HCT116 (cell line): ENCODE data around the gene PAPPA2. TPM values are rescaled to one million over a fixed set of nuclear protein-coding genes. Genes with fewer than 3 reads are reported as not detected.

Source experiments
- ATAC-seq: fragments of 200-7000 bp; cut with Tn5 transposase; 2 replicates; pipeline ENCODE4 v1.9.1; 2020; ENCODE audit warnings: mild to moderate bottlenecking, moderate library complexity
- BruUV-seq: library from RNA; stranded (reverse); fragments of 400-500 nt; replicated peaks from 2 replicates; lab custom pipeline; 2021; lab: Mats Ljungman, UMichigan
- CTCF ChIA-PET: fragments of 300-600 bp; sonication (Branson Sonifier 250); formaldehyde crosslinking; loops from one replicate; lab custom pipeline; 2021; ENCODE audit warnings: antibody characterized with exemption; lab: Charles Lee
- POLR2A ChIA-PET: fragments of 300-600, 350-600 bp; sonication (Branson Sonifier 250); formaldehyde crosslinking; loops from one replicate; lab custom pipeline; 2021; ENCODE audit warnings: antibody characterized with exemption; lab: Charles Lee
- RAD21 ChIA-PET, 2 experiments: fragments of 300-600 bp; sonication (Branson Sonifier 250); formaldehyde crosslinking; loops; one replicate each; lab custom pipeline; 2023; ENCODE audit warnings: low total read pairs in 2 of 2; ENCODE audit not compliant: uncharacterized antibody in 2 of 2, unreplicated experiment in 2 of 2, low non-redundant PET in 1 of 2; lab: Charles Lee
- DNase-seq: peaks from one replicate; pipeline ENCODE4 v3.0.0-alpha.2; 2010; ENCODE audit warnings: low read depth, low spot score
- H2AFZ ChIP-seq: fragments of 200-600 bp; shearing (Covaris generic), sonication (generic); 2 replicates; pipeline ENCODE4 v1.6.1; 2017; ENCODE audit warnings: low read depth, mixed run types, mixed read lengths, antibody characterized with exemption, low read length; ENCODE audit not compliant: poor library complexity, severe bottlenecking
- H3K27ac ChIP-seq: 2 replicates; pipeline ENCODE4 v1.5.1; 2012; ENCODE audit warnings: low read depth, low read length
- H3K27me3 ChIP-seq: fragments of 200-600 bp; sonication (generic); 2 replicates; pipeline ENCODE4 v1.6.1; 2016; ENCODE audit warnings: mixed run types, low read length, mixed read lengths; ENCODE audit not compliant: insufficient read depth
- H3K36me3 ChIP-seq, 2 experiments: fragments of 200-500 bp in 1 of 2; fragments of 200-600 bp in 1 of 2; sonication (Bioruptor generic) in 1 of 2; sonication (generic) in 1 of 2; 2 replicates each; pipeline versions ENCODE4 v1.5.1 to v1.6.1; 2014 to 2016; ENCODE audit warnings: low read length in 2 of 2, inconsistent platforms in 1 of 2, mixed read lengths in 1 of 2, mixed run types in 1 of 2; ENCODE audit not compliant: insufficient read depth in 2 of 2, control insufficient read depth in 1 of 2
- H3K4me1 ChIP-seq, 2 experiments: fragments of 200-600 bp in 1 of 2; sonication (generic) in 1 of 2; 2 replicates each; pipeline versions ENCODE4 v1.5.1 to v1.6.1; 2012 to 2017; ENCODE audit warnings: low read length in 2 of 2, inconsistent platforms in 1 of 2, mild to moderate bottlenecking in 1 of 2, mixed read lengths in 1 of 2, mixed run types in 1 of 2, moderate library complexity in 1 of 2; ENCODE audit not compliant: insufficient read depth in 2 of 2, control insufficient read depth in 1 of 2
- H3K4me2 ChIP-seq: fragments of 200-600 bp; sonication (generic); 2 replicates; pipeline ENCODE4 v1.6.1; 2017; ENCODE audit warnings: mixed run types, low read length, mixed read lengths
- H3K4me3 ChIP-seq, 2 experiments: fragments of 200-600 bp in 1 of 2; sonication (generic) in 1 of 2; replicated peaks in 1 of 2; 2 replicates each; pipeline ENCODE4 v1.5.1; 2011 to 2016; ENCODE audit warnings: low read length in 2 of 2, control low read depth in 1 of 2, low read depth in 1 of 2, mild to moderate bottlenecking in 1 of 2, mixed read lengths in 1 of 2, mixed run types in 1 of 2
- H3K79me2 ChIP-seq: fragments of 200-600 bp; sonication (generic); 2 replicates; pipeline ENCODE4 v1.6.1; 2017; ENCODE audit warnings: mild to moderate bottlenecking, mixed run types, low read length, moderate library complexity, mixed read lengths; ENCODE audit not compliant: insufficient read depth
- H3K9ac ChIP-seq: fragments of 200-600 bp; sonication (generic); 2 replicates; pipeline ENCODE4 v1.6.1; 2016; ENCODE audit warnings: low read length, mixed read lengths
- H3K9me2 ChIP-seq: fragments of 200-600 bp; sonication (generic), shearing (Covaris generic); 2 replicates; pipeline ENCODE4 v1.6.1; 2017; ENCODE audit warnings: mixed run types, mild to moderate bottlenecking, moderate library complexity; ENCODE audit not compliant: insufficient read depth
- H3K9me3 ChIP-seq, 2 experiments: fragments of 200-500 bp in 1 of 2; fragments of 200-600 bp in 1 of 2; sonication (Bioruptor generic) in 1 of 2; sonication (generic) in 1 of 2; 2 replicates each; pipeline ENCODE4 v1.6.1; 2014 to 2017; ENCODE audit warnings: low read length in 2 of 2, mixed read lengths in 2 of 2, inconsistent platforms in 1 of 2, low read depth in 1 of 2, mild to moderate bottlenecking in 1 of 2, mixed run types in 1 of 2, moderate library complexity in 1 of 2; ENCODE audit not compliant: control insufficient read depth in 1 of 2, insufficient read depth in 1 of 2
- H4K20me1 ChIP-seq: fragments of 200-600 bp; sonication (generic), shearing (Covaris generic); 2 replicates; pipeline ENCODE4 v1.6.1; 2017; ENCODE audit warnings: mixed run types, mild to moderate bottlenecking, moderate library complexity; ENCODE audit not compliant: insufficient read depth
- CBX3 ChIP-seq: IDR thresholded peaks from 2 replicates; pipeline ENCODE4 v1.6.1; 2012; ENCODE audit warnings: low read depth
- CEBPB ChIP-seq: IDR thresholded peaks from 2 replicates; pipeline ENCODE4 v1.6.1; 2012; ENCODE audit warnings: low read depth
- EGR1 ChIP-seq: IDR thresholded peaks from 2 replicates; pipeline ENCODE4 v1.6.1; 2012; ENCODE audit warnings: low read depth
- EZH2 ChIP-seq: fragments of 200-600 bp; sonication (generic); IDR thresholded peaks from 2 replicates; pipeline ENCODE4 v1.6.1; 2017; ENCODE audit warnings: antibody characterized with exemption, mixed run types
- EZH2phosphoT487 ChIP-seq: fragments of 200-600 bp; IDR thresholded peaks from 2 replicates; pipeline ENCODE4 v1.6.1; 2018; ENCODE audit warnings: antibody characterized with exemption, borderline replicate concordance
- POLR2A ChIP-seq: IDR thresholded peaks from 2 replicates; pipeline ENCODE4 v1.7.0; 2011; ENCODE audit warnings: borderline replicate concordance; ENCODE audit not compliant: insufficient read depth, insufficient read length; ENCODE audit errors: extremely low read depth
- RAD21 ChIP-seq: IDR thresholded peaks from 2 replicates; pipeline ENCODE4 v1.6.1; 2012; ENCODE audit warnings: low read depth, mild to moderate bottlenecking
- SP1 ChIP-seq: IDR thresholded peaks from 2 replicates; pipeline ENCODE4 v1.6.1; 2012; ENCODE audit warnings: low read depth
- SRF ChIP-seq: IDR thresholded peaks from 2 replicates; pipeline ENCODE4 v1.6.1; 2012; ENCODE audit warnings: low read depth
- YY1 ChIP-seq: IDR thresholded peaks from 2 replicates; pipeline ENCODE4 v1.6.1; 2011; ENCODE audit warnings: low read length, low read depth, moderate library complexity, mild to moderate bottlenecking; ENCODE audit not compliant: insufficient replicate concordance; ENCODE audit errors: extremely low read depth
- intact Hi-C: fragments of 100-400 bp; cut with micrococcal nuclease; formaldehyde crosslinking; loops from 2 replicates; pipeline ENCODE4 v1.10.0; 2022
- total RNA-seq: library from RNA; stranded (reverse); gene quantifications from one replicate; pipeline ENCODE4 v1.2.1, GENCODE V29; 2021; ENCODE audit not compliant: unreplicated experiment
- TF ChIP-seq, protein P1 (sequence below): IDR thresholded peaks from 2 replicates; pipeline ENCODE4 v1.6.1; 2012; ENCODE audit warnings: low read depth
- TF ChIP-seq, protein P2 (sequence below): IDR thresholded peaks from 2 replicates; pipeline ENCODE4 v1.6.1; 2012
- TF ChIP-seq, protein P3 (sequence below): IDR thresholded peaks from 2 replicates; pipeline ENCODE4 v1.6.1; 2012
- TF ChIP-seq, protein P4 (sequence below), 3 experiments: fragments of 200-600 bp in 1 of 3; sonication (generic) in 1 of 3; IDR thresholded peaks in 2 of 3; conservative IDR thresholded peaks in 1 of 3; 2 replicates each; pipeline ENCODE4 v1.5.1; 2012 to 2017; ENCODE audit warnings: low read depth in 2 of 3, low read length in 2 of 3, antibody characterized with exemption in 1 of 3, borderline replicate concordance in 1 of 3, control low read depth in 1 of 3, mild to moderate bottlenecking in 1 of 3, mixed read lengths in 1 of 3, mixed run types in 1 of 3, moderate library complexity in 1 of 3; ENCODE audit not compliant: insufficient read depth in 1 of 3
- TF ChIP-seq, protein P5 (sequence below): IDR thresholded peaks from 2 replicates; pipeline ENCODE4 v1.6.1; 2011; ENCODE audit warnings: mild to moderate bottlenecking, low read length, moderate library complexity; ENCODE audit not compliant: insufficient replicate concordance; ENCODE audit errors: extremely low read depth

PAPPA2 gene
- total RNA-seq, 1 experiment from 2014 or later: not detected

DNA sequence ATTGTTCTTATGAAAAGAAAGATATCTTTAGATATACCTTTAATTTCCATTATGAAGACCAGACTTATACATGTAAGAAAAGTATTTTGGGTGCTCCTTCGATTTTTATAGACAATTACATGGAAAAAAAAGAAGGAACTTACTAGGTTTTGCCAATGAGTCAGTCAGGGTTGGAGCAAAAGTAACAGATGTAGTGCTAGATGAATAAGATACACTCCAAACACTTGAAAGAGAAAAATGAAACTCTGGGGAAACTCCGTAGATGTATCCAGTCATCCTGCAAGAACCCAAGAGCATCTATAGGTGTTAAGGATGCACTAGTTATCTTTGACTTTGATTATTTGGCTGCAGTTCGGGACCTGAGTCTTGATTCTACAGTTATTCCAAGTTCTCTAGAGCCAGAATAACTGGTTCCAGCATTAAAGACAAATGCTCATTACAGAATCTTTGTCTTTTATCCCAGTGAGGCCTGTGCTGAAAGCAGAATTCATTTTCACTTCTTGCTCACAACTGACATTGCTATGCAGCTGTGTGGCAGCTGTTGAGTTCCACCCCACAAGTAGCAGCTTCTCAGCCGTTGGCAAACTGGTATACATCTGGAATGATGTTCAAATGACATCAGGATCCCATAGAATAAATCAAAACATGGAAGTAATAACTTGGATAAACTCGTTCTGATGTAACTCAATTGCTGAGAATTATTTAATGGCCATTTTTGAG, 375.5 kb downstream of the PAPPA2 start:
- TF ChIP-seq, protein P1, sequence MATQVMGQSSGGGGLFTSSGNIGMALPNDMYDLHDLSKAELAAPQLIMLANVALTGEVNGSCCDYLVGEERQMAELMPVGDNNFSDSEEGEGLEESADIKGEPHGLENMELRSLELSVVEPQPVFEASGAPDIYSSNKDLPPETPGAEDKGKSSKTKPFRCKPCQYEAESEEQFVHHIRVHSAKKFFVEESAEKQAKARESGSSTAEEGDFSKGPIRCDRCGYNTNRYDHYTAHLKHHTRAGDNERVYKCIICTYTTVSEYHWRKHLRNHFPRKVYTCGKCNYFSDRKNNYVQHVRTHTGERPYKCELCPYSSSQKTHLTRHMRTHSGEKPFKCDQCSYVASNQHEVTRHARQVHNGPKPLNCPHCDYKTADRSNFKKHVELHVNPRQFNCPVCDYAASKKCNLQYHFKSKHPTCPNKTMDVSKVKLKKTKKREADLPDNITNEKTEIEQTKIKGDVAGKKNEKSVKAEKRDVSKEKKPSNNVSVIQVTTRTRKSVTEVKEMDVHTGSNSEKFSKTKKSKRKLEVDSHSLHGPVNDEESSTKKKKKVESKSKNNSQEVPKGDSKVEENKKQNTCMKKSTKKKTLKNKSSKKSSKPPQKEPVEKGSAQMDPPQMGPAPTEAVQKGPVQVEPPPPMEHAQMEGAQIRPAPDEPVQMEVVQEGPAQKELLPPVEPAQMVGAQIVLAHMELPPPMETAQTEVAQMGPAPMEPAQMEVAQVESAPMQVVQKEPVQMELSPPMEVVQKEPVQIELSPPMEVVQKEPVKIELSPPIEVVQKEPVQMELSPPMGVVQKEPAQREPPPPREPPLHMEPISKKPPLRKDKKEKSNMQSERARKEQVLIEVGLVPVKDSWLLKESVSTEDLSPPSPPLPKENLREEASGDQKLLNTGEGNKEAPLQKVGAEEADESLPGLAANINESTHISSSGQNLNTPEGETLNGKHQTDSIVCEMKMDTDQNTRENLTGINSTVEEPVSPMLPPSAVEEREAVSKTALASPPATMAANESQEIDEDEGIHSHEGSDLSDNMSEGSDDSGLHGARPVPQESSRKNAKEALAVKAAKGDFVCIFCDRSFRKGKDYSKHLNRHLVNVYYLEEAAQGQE: no peak
- TF ChIP-seq, protein P2, sequence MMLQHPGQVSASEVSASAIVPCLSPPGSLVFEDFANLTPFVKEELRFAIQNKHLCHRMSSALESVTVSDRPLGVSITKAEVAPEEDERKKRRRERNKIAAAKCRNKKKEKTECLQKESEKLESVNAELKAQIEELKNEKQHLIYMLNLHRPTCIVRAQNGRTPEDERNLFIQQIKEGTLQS: no peak
- TF ChIP-seq CEBPB (no peak), EGR1 (no peak), CBX3 (no peak), SP1 (no peak), EZH2phosphoT487 (no peak), RAD21 (no peak), EZH2 (no peak), YY1 (no peak), POLR2A (no peak), SRF (no peak)
- TF ChIP-seq, protein P3, sequence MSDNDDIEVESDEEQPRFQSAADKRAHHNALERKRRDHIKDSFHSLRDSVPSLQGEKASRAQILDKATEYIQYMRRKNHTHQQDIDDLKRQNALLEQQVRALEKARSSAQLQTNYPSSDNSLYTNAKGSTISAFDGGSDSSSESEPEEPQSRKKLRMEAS: no peak
- TF ChIP-seq, protein P4, sequence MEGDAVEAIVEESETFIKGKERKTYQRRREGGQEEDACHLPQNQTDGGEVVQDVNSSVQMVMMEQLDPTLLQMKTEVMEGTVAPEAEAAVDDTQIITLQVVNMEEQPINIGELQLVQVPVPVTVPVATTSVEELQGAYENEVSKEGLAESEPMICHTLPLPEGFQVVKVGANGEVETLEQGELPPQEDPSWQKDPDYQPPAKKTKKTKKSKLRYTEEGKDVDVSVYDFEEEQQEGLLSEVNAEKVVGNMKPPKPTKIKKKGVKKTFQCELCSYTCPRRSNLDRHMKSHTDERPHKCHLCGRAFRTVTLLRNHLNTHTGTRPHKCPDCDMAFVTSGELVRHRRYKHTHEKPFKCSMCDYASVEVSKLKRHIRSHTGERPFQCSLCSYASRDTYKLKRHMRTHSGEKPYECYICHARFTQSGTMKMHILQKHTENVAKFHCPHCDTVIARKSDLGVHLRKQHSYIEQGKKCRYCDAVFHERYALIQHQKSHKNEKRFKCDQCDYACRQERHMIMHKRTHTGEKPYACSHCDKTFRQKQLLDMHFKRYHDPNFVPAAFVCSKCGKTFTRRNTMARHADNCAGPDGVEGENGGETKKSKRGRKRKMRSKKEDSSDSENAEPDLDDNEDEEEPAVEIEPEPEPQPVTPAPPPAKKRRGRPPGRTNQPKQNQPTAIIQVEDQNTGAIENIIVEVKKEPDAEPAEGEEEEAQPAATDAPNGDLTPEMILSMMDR (IDR thresholded peaks at IDR 0.05 in 2 of 3, conservative IDR thresholded peaks at IDR 0.05 in 1 of 3; ENCODE audit: borderline replicate concordance in 1 of 3, insufficient read depth in 1 of 3, low read depth in 2 of 3, low read length in 2 of 3): no peak
- TF ChIP-seq, protein P5, sequence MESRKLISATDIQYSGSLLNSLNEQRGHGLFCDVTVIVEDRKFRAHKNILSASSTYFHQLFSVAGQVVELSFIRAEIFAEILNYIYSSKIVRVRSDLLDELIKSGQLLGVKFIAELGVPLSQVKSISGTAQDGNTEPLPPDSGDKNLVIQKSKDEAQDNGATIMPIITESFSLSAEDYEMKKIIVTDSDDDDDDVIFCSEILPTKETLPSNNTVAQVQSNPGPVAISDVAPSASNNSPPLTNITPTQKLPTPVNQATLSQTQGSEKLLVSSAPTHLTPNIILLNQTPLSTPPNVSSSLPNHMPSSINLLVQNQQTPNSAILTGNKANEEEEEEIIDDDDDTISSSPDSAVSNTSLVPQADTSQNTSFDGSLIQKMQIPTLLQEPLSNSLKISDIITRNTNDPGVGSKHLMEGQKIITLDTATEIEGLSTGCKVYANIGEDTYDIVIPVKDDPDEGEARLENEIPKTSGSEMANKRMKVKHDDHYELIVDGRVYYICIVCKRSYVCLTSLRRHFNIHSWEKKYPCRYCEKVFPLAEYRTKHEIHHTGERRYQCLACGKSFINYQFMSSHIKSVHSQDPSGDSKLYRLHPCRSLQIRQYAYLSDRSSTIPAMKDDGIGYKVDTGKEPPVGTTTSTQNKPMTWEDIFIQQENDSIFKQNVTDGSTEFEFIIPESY: no peak
- ATAC-seq (no peak), DNase-seq (no peak)
- BruUV-seq: no TSS peak
- no peak overlapping the region for H3K4me2 ChIP-seq
- no peak overlapping the region for H3K9ac ChIP-seq
- H3K27ac ChIP-seq: no peak overlapping the region
- H3K79me2 ChIP-seq: no peaks in the 10 kb centered on the region
- ChIA-PET CTCF (no interaction called here), POLR2A (no interaction called here), RAD21 (no interaction called here)
- peaks cover 8% of the 10 kb centered on the region for H3K27me3 ChIP-seq
- intact Hi-C loops: no loop called here
- no peaks in the 10 kb centered on the region for H3K36me3 ChIP-seq
- no peak overlapping the region for H2AFZ ChIP-seq
- no peaks in the 10 kb centered on the region for H3K4me1 ChIP-seq
- no peaks in the 10 kb centered on the region for H3K9me3 ChIP-seq
- H3K4me3 ChIP-seq: no peak overlapping the region
- no peaks in the 10 kb centered on the region for H4K20me1 ChIP-seq
- H3K9me2 ChIP-seq: no peaks in the 10 kb centered on the region
